ENCODE results near the gene SLIT3. TPM values are rescaled to one million over a fixed set of nuclear protein-coding genes. Genes with fewer than 3 reads are reported as not detected.

SLIT3 gene
- total RNA-seq, 2 experiments from 2014 or later, result not detected

- peaks cover 4% of the 10 kb centered on the region for H3K27me3 Mint-ChIP-seq
- H3K4me1 ChIP-seq (ENCODE audit: insufficient read depth, low read length), result no peaks in the 10 kb centered on the region
- intact Hi-C loops (cut with DNase I, micrococcal nuclease), result no loop called here
- no peaks in the 10 kb centered on the region for H3K4me1 Mint-ChIP-seq (ENCODE audit: low read depth)
- peaks cover 0 to 9% of the 10 kb centered on the region in 2 experiments for H3K9me3 ChIP-seq (ENCODE audit: control insufficient read depth in 1 of 2, insufficient read depth in 1 of 2, low read length in 2 of 2)
- peaks cover 5% of the 10 kb centered on the region for H3K9me3 Mint-ChIP-seq
- TF ChIP-seq CTCF (IDR thresholded peaks at IDR 0.05), result no peak
- H3K36me3 Mint-ChIP-seq (ENCODE audit: low read depth), result no peaks in the 10 kb centered on the region
- ATAC-seq (ENCODE audit: poor library complexity), result no peak
- H3K27ac Mint-ChIP-seq, result no peak overlapping the region
- peaks cover 0 to 3% of the 10 kb centered on the region in 2 experiments for H3K27me3 ChIP-seq (ENCODE audit: control insufficient read depth in 1 of 2, insufficient read depth in 2 of 2, low read length in 2 of 2)
- no peak overlapping the region for H3K4me3 ChIP-seq (ENCODE audit: low read length)
- no peak for DNase-seq
- ChIA-PET POLR2A (no interaction called here), CTCF (no interaction called here)
- H3K4me3 Mint-ChIP-seq, result no peak overlapping the region
- no peaks in the 10 kb centered on the region for H3K36me3 ChIP-seq (ENCODE audit: insufficient read depth, low read length)
- no peak overlapping the region for H3K27ac ChIP-seq (ENCODE audit: low read depth in 1 of 2, low read length in 2 of 2)
Measured at GRCh38 chr5:168647083-168647482, 653.9 kb downstream of the SLIT3 start.

- Mint-ChIP-seq H3K36me3 (ENCODE audit: low read depth) (no peaks in the 10 kb centered on the region), H3K27ac (no peak overlapping the region), H3K9me3 (peaks cover 5% of the 10 kb centered on the region), H3K27me3 (peaks cover 4% of the 10 kb centered on the region), H3K4me1 (ENCODE audit: low read depth) (no peaks in the 10 kb centered on the region), H3K4me3 (no peak overlapping the region)
- no peaks in the 10 kb centered on the region for H3K36me3 ChIP-seq (ENCODE audit: insufficient read depth, low read length)
- ATAC-seq (ENCODE audit: poor library complexity), result no peak
- no peak overlapping the region for H3K4me3 ChIP-seq (ENCODE audit: low read length)
- H3K4me1 ChIP-seq (ENCODE audit: insufficient read depth, low read length), result no peaks in the 10 kb centered on the region
- peaks cover 0 to 3% of the 10 kb centered on the region in 2 experiments for H3K27me3 ChIP-seq (ENCODE audit: control insufficient read depth in 1 of 2, insufficient read depth in 2 of 2, low read length in 2 of 2)
- ChIA-PET POLR2A (no interaction called here), CTCF (no interaction called here)
- TF ChIP-seq CTCF (IDR thresholded peaks at IDR 0.05), result no peak
- intact Hi-C loops (cut with DNase I, micrococcal nuclease), result no loop called here
- no peak overlapping the region for H3K27ac ChIP-seq (ENCODE audit: low read depth in 1 of 2, low read length in 2 of 2)
- no peak for DNase-seq
- H3K9me3 ChIP-seq (ENCODE audit: control insufficient read depth in 1 of 2, insufficient read depth in 1 of 2, low read length in 2 of 2), result peaks cover 0 to 9% of the 10 kb centered on the region in 2 experiments
Measured at GRCh38 chr5:168646335-168646734, 654.6 kb downstream of the SLIT3 start.

GRCh38 chr5:168645195-168645594 is 655.7 kb downstream of the SLIT3 start:
- DNase-seq (no peak), ATAC-seq (ENCODE audit: poor library complexity) (no peak)
- Histone ChIP-seq H3K9me3 (ENCODE audit: control insufficient read depth in 1 of 2, insufficient read depth in 1 of 2, low read length in 2 of 2) (peaks cover 0 to 9% of the 10 kb centered on the region in 2 experiments), H3K4me1 (ENCODE audit: insufficient read depth, low read length) (no peaks in the 10 kb centered on the region), H3K27me3 (ENCODE audit: control insufficient read depth in 1 of 2, insufficient read depth in 2 of 2, low read length in 2 of 2) (peaks cover 0 to 3% of the 10 kb centered on the region in 2 experiments), H3K36me3 (ENCODE audit: insufficient read depth, low read length) (no peaks in the 10 kb centered on the region), H3K27ac (ENCODE audit: low read depth in 1 of 2, low read length in 2 of 2) (no peak overlapping the region), H3K4me3 (ENCODE audit: low read length) (no peak overlapping the region)
- intact Hi-C loops (cut with DNase I, micrococcal nuclease), result no loop called here
- Mint-ChIP-seq H3K27ac (no peak overlapping the region), H3K4me1 (ENCODE audit: low read depth) (no peaks in the 10 kb centered on the region), H3K4me3 (no peak overlapping the region), H3K36me3 (ENCODE audit: low read depth) (no peaks in the 10 kb centered on the region), H3K9me3 (peaks cover 5% of the 10 kb centered on the region), H3K27me3 (no peaks in the 10 kb centered on the region)
- ChIA-PET CTCF (no interaction called here), POLR2A (no interaction called here)
- no peak for TF ChIP-seq CTCF (IDR thresholded peaks at IDR 0.05)
